MM.1S (cell line): ENCODE results near the gene FUT2.

Experiments
- CTCF ChIP-seq: fragments of 300-600 bp; sonication (generic); IDR thresholded peaks from 2 replicates; pipeline ENCODE4 v1.5.1; 2016; ENCODE audit warnings: antibody characterized with exemption, low read length, mixed read lengths
- EZH2phosphoT487 ChIP-seq: fragments of 300-600 bp; sonication (generic); IDR thresholded peaks from 2 replicates; pipeline ENCODE4 v1.6.1; 2018; ENCODE audit warnings: antibody characterized with exemption, low read length

GRCh38 chr19:48676887-48677286, 18.9 kb upstream of the FUT2 start:
- TF ChIP-seq CTCF (no peak), EZH2phosphoT487 (no peak)
